K562 (cell line): ENCODE data around the gene CADPS2. TPM values are rescaled to one million over a fixed set of nuclear protein-coding genes. Genes with fewer than 3 reads are reported as not detected.

Experiments used
- ATAC-seq: fragments of 200-7000 bp; cut with Tn5 transposase; 3 replicates; pipeline ENCODE4 v1.9.1; 2020; ENCODE audit warnings: moderate library complexity
- BruUV-seq: library from RNA; stranded (reverse); fragments of 400-500 nt; replicated peaks from 2 replicates; lab custom pipeline; 2021; lab: Mats Ljungman, UMichigan
- CTCF ChIA-PET: fragments of 300-600 bp; formaldehyde crosslinking; extraction: SDS; loops from one replicate; lab custom pipeline; 2021; ENCODE audit warnings: low intra/inter-chr PET ratio; lab: Yijun Ruan, JAX
- POLR2A ChIA-PET: fragments of 300-600, 350-650 bp; sonication (Branson Sonifier 250); formaldehyde crosslinking; extraction: SDS; loops from one replicate; lab custom pipeline; 2021; ENCODE audit warnings: antibody characterized with exemption, inconsistent platforms; lab: Yijun Ruan, JAX
- DNase-seq, 4 experiments: peaks; one replicate each; pipeline versions ENCODE4 v3.0.0 to v3.0.0-alpha.2; 2011 to 2018; ENCODE audit warnings: low spot score in 3 of 4, mixed read lengths in 3 of 4; ENCODE audit errors: extremely low read depth in 1 of 4
- FAIRE-seq: peaks from 2 replicates; lab custom pipeline; 2011; peaks lifted over from hg19 to GRCh38; lab: Jason Lieb, UNC
- H2AFZ ChIP-seq: 2 replicates; pipeline ENCODE4 v1.6.0; 2011; ENCODE audit warnings: low read depth, low read length, control low read depth, inconsistent platforms
- H3K27ac ChIP-seq: fragments of 200-600 bp; 3 replicates; pipeline ENCODE4 v1.8.0; 2011; ENCODE audit warnings: low read depth, mild to moderate bottlenecking, control low read depth, inconsistent platforms, low read length, moderate library complexity, mixed read lengths; ENCODE audit errors: extremely low read depth
- H3K27me3 ChIP-seq, 2 experiments: fragments of 300-600 bp in 1 of 2; 2 replicates in 1 of 2; 3 replicates in 1 of 2; pipeline versions ENCODE4 v1.6.0 to v1.8.0; 2011; ENCODE audit warnings: inconsistent platforms in 2 of 2, low read length in 2 of 2, mild to moderate bottlenecking in 1 of 2, mixed read lengths in 1 of 2, moderate library complexity in 1 of 2; ENCODE audit not compliant: control insufficient read depth in 2 of 2, insufficient read depth in 2 of 2
- H3K36me3 ChIP-seq: fragments of 300-600 bp; 3 replicates; pipeline ENCODE4 v1.8.0; 2011; ENCODE audit warnings: mild to moderate bottlenecking, low read length, inconsistent platforms; ENCODE audit not compliant: control insufficient read depth, insufficient read depth
- H3K4me1 ChIP-seq, 2 experiments: fragments of 200-600 bp in 1 of 2; replicated peaks in 1 of 2; 2 replicates in 1 of 2; 3 replicates in 1 of 2; pipeline versions ENCODE4 v1.5.1 to v1.8.0; 2011; ENCODE audit warnings: inconsistent platforms in 2 of 2, low read length in 2 of 2, mild to moderate bottlenecking in 1 of 2, mixed read lengths in 1 of 2, moderate library complexity in 1 of 2; ENCODE audit not compliant: control insufficient read depth in 2 of 2, insufficient read depth in 2 of 2
- H3K4me2 ChIP-seq: 2 replicates; pipeline ENCODE4 v1.6.1; 2011; ENCODE audit warnings: low read length, control low read depth, inconsistent platforms, mixed read lengths; ENCODE audit not compliant: insufficient read depth
- H3K4me3 ChIP-seq: fragments of 200-600 bp; sonication (generic), shearing (Covaris generic); 2 replicates; pipeline ENCODE4 v1.5.1; 2016; ENCODE audit warnings: control low read depth, inconsistent platforms
- H3K79me2 ChIP-seq: fragments of 200-600 bp; 3 replicates; pipeline ENCODE4 v1.8.0; 2011; ENCODE audit warnings: low read length, inconsistent platforms; ENCODE audit not compliant: control insufficient read depth, insufficient read depth
- H3K9ac ChIP-seq, 2 experiments: 2 replicates each; pipeline versions ENCODE4 v1.6.0 to v1.6.1; 2011; ENCODE audit warnings: low read depth in 2 of 2, low read length in 2 of 2, control low read depth in 1 of 2, inconsistent platforms in 1 of 2, mild to moderate bottlenecking in 1 of 2, mixed read lengths in 1 of 2; ENCODE audit not compliant: insufficient read depth in 1 of 2
- H3K9me1 ChIP-seq: one replicate; pipeline ENCODE4 v1.6.0; 2011; ENCODE audit warnings: inconsistent platforms, mild to moderate bottlenecking, low read length, moderate library complexity; ENCODE audit not compliant: control insufficient read depth, insufficient read depth
- H3K9me3 ChIP-seq: replicated peaks from 2 replicates; pipeline ENCODE4 v1.5.1; 2011; ENCODE audit warnings: low read depth, low read length, inconsistent platforms; ENCODE audit not compliant: control insufficient read depth, insufficient read depth
- H4K20me1 ChIP-seq: replicated peaks from 2 replicates; pipeline ENCODE4 v1.6.1; 2011; ENCODE audit warnings: low read length, inconsistent platforms, mixed read lengths; ENCODE audit not compliant: control insufficient read depth, insufficient read depth
- HDGF ChIP-seq: fragments of 450-650 bp; IDR thresholded peaks from 2 replicates; pipeline ENCODE4 v1.6.1; 2016
- HNRNPUL1 ChIP-seq: fragments of 200-400 bp; formaldehyde crosslinking; IDR thresholded peaks from 2 replicates; pipeline ENCODE4 v1.6.1; 2017; ENCODE audit warnings: low read length
- KHSRP ChIP-seq: fragments of 450-650 bp; IDR thresholded peaks from 2 replicates; pipeline ENCODE4 v1.6.1; 2017
- NBN ChIP-seq: fragments of 450-650 bp; IDR thresholded peaks from 2 replicates; pipeline ENCODE4 v1.6.1; 2016; ENCODE audit warnings: low read depth, mild to moderate bottlenecking
- NFRKB ChIP-seq: fragments of 450-650 bp; IDR thresholded peaks from 2 replicates; pipeline ENCODE4 v1.6.1; 2016; ENCODE audit warnings: low read depth
- THRAP3 ChIP-seq: fragments of 450-650 bp; IDR thresholded peaks from 2 replicates; pipeline ENCODE4 v1.6.1; 2016; ENCODE audit warnings: mild to moderate bottlenecking, inconsistent platforms, borderline replicate concordance
- ZNF224 ChIP-seq: sonication (generic); formaldehyde crosslinking; IDR thresholded peaks from 2 replicates; pipeline ENCODE4 v1.8.0; 2022; ENCODE audit warnings: mild to moderate bottlenecking, missing genetic modification reagents
- ZNF232 ChIP-seq: sonication (generic); formaldehyde crosslinking; IDR thresholded peaks from 2 replicates; pipeline ENCODE4 v1.8.0; 2022; ENCODE audit warnings: mild to moderate bottlenecking, missing genetic modification reagents
- ZNF551 ChIP-seq: fragments of 250-450 bp; sonication (Bioruptor Pico); IDR thresholded peaks from 2 replicates; pipeline ENCODE4 v1.5.0; 2021; ENCODE audit warnings: mild to moderate bottlenecking, moderate library complexity
- WGBS: fragments of 100-300 bp; shearing (Covaris generic); methylation state at CpG from one replicate; pipeline ENCODE4 v1.1.6; 2016; ENCODE audit warnings: low coverage, mixed read lengths; ENCODE audit not compliant: insufficient coverage; ENCODE audit errors: missing lambda C conversion rate; 5-methylcytosine and 5-hydroxymethylcytosine counted together
- in situ Hi-C: fragments of 300-500 bp; cut with MboI; formaldehyde crosslinking; loops from 4 replicates; pipeline ENCODE4 v1.15.0; 2018; ENCODE audit warnings: inconsistent platforms, mixed read lengths
- intact Hi-C: fragments of 100-400 bp; cut with micrococcal nuclease; formaldehyde crosslinking; loops from 2 replicates; pipeline ENCODE4 v1.14.2; 2022
- polyA plus RNA-seq, 8 experiments: library from polyadenylated mRNA; depleted of rRNA in 4 of 8; stranded (reverse) in 5 of 8; unstranded in 3 of 8; fragments of >200 nt; fragmentation: Nextera tagmentation in 2 of 8; fragmentation: Illumina TruSeq in 1 of 8; extraction: Ambion mirVana in 2 of 8; extraction: Trizol in 1 of 8; gene quantifications; 2 replicates each; pipeline versions ENCODE4 v1.2.1 to v1.2.3, GENCODE V29; 2011 to 2014; ENCODE audit warnings: inconsistent platforms in 1 of 8, missing spikeins in 1 of 8
- total RNA-seq, 7 experiments: library from RNA; depleted of rRNA in 6 of 7; stranded (reverse); fragments of >200 nt in 6 of 7; fragmentation: Illumina TruSeq in 2 of 7; extraction: Trizol in 2 of 7; gene quantifications; 2 replicates each; pipeline versions ENCODE4 v1.2.1 to v1.2.3, GENCODE V29; 2011 to 2021; ENCODE audit warnings: low replicate concordance in 1 of 7
- TF ChIP-seq, protein P1 (sequence below): fragments of 250-450 bp; sonication (Bioruptor Pico); IDR thresholded peaks from 2 replicates; pipeline ENCODE4 v1.8.0; 2022; ENCODE audit warnings: inconsistent platforms, mild to moderate bottlenecking, moderate library complexity, borderline replicate concordance

Gene CADPS2
- total and polyA plus RNA-seq, 9 of the 15 experiments (the other 6 are each of a cell fraction or from before 2014, with no cell fraction given), result 0.03 to 0.14 (median 0.04) TPM; not detected in 1

DNA sequence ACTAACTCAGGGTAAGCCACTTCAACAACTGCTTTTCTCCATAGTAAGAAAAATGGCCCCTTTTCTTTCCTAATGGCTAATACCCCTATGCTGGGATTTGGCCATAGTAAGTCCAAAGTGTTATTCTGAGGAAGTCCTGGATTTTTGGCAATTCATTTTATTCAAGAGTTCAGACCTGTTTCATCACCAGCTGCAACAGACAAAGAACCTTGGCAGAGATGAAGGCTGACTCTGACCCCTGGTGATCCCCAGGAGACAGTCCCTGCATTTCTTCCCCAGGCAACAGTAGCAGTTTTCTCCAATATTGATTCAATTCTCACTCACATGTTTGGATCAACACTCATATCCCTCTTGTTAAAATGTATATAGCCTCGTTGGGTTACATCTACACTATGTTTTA lies 332.5 kb downstream of the CADPS2 start:
- POLR2A ChIA-PET, result no interaction called here
- H3K27ac ChIP-seq, result no peak overlapping the region
- H3K27me3 ChIP-seq, result no peaks in the 10 kb centered on the region
- H4K20me1 ChIP-seq, result no peaks in the 10 kb centered on the region
- no peaks in the 10 kb centered on the region for H3K36me3 ChIP-seq
- BruUV-seq, result no TSS peak
- ATAC-seq, result no peak
- DNase-seq, result no peak
- no peak for TF ChIP-seq ZNF551 (CRISPR knock-in tag)
- TF ChIP-seq THRAP3, result no peak
- no peak for TF ChIP-seq ZNF224 (CRISPR knock-in tag)
- no peak for TF ChIP-seq KHSRP
- TF ChIP-seq, protein P1, sequence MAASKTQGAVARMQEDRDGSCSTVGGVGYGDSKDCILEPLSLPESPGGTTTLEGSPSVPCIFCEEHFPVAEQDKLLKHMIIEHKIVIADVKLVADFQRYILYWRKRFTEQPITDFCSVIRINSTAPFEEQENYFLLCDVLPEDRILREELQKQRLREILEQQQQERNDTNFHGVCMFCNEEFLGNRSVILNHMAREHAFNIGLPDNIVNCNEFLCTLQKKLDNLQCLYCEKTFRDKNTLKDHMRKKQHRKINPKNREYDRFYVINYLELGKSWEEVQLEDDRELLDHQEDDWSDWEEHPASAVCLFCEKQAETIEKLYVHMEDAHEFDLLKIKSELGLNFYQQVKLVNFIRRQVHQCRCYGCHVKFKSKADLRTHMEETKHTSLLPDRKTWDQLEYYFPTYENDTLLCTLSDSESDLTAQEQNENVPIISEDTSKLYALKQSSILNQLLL (CRISPR knock-in tag), result no peak
- TF ChIP-seq HDGF, result no peak
- no peak for TF ChIP-seq NFRKB
- TF ChIP-seq HNRNPUL1, result no peak
- TF ChIP-seq ZNF232 (CRISPR knock-in tag), result no peak
- no peak for TF ChIP-seq NBN
- no peak overlapping the region for H2AFZ ChIP-seq
- no peaks in the 10 kb centered on the region for H3K4me1 ChIP-seq
- CTCF ChIA-PET, result no interaction called here
- H3K4me2 ChIP-seq, result no peak overlapping the region
- no peaks in the 10 kb centered on the region for H3K9me1 ChIP-seq
- intact Hi-C loops (no loop called here), in situ Hi-C loops (no loop called here)
- FAIRE-seq, result no peak
- H3K9ac ChIP-seq, result no peak overlapping the region
- WGBS, result 5% methylated on average over 1 of the region's 1 CpG
- no peaks in the 10 kb centered on the region for H3K79me2 ChIP-seq
- H3K9me3 ChIP-seq, result no peaks in the 10 kb centered on the region; the same call in 1 of the 2 replicates
- no peak overlapping the region for H3K4me3 ChIP-seq
